Vagina (tissue), 2 donors: ENCODE measurements around the gene GTF2H4.

Source experiments
- CTCF ChIP-seq, 3 experiments: fragments of 450-650 bp in 2 of 3; fragments of 200-600 bp in 1 of 3; sonication (generic) in 1 of 3; IDR thresholded peaks; one replicate each; pipeline ENCODE4 v1.5.1; 2017 to 2019; ENCODE audit warnings: antibody characterized with exemption in 3 of 3, mild to moderate bottlenecking in 2 of 3, moderate library complexity in 2 of 3
- POLR2A ChIP-seq, 2 donors: fragments of 450-650 bp; IDR thresholded peaks; one replicate each; pipeline ENCODE4 v1.6.1; 2017; ENCODE audit warnings: antibody characterized with exemption in 2 of 2, mild to moderate bottlenecking in 2 of 2, moderate library complexity in 2 of 2
- POLR2AphosphoS5 ChIP-seq, 2 donors: sonication (generic); formaldehyde crosslinking; IDR thresholded peaks; one replicate each; pipeline ENCODE4 v1.9.0; 2017; ENCODE audit warnings: antibody characterized with exemption in 2 of 2, mild to moderate bottlenecking in 2 of 2, low read depth in 1 of 2; ENCODE audit not compliant: insufficient read depth in 1 of 2

DNA sequence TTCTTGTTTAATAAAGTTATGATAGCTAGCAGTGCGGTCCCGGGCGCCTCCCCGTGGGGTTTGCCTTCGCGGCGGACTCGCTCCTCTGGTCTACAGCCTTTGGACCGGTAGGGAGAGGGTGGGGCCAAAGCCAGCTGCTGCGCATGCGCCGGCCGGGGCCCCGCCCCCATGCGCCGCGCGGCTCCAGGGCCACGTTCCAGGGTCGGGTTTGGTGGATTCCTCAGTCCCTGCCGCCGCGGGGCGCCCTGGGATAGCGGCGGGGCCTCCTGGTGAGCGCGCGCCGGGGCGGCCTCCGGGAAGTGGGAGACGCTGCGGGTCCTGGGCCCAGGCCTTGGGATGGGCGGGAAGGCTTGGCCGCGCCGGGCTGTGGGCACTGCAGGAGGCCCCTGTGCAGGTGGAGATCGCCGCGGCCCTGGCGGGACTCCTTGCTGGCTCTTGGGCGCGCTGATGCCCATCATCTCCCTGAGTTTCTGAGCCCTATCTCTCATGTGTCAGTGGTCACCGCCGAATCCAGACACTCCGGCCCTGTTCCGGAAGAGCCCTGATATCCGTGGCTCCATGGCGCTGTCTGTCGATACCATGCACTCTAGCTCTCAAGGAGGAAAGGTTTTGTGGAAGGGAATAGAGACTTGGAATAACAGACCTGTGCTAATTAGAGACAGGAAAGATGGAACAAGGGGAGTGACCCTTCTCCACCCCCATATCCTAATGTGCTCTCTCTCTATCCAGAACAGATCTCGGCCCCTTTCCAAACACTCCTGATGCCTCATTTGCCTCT lies 6.3 kb downstream of the GTF2H4 start, which contains the start of gene VARS2:
- TF ChIP-seq POLR2A (IDR thresholded peaks at IDR 0.05) (peak in 1 of 2 donors; percentile 57), CTCF (IDR thresholded peaks at IDR 0.05) (peak in 1 of 3 experiments; percentile 35), POLR2AphosphoS5 (IDR thresholded peaks at IDR 0.05; ENCODE audit: insufficient read depth in 1 of 2, low read depth in 1 of 2) (peak; percentile 76)
